ENCODE measurements around the gene ELP4.

The ELP4 gene

DNA sequence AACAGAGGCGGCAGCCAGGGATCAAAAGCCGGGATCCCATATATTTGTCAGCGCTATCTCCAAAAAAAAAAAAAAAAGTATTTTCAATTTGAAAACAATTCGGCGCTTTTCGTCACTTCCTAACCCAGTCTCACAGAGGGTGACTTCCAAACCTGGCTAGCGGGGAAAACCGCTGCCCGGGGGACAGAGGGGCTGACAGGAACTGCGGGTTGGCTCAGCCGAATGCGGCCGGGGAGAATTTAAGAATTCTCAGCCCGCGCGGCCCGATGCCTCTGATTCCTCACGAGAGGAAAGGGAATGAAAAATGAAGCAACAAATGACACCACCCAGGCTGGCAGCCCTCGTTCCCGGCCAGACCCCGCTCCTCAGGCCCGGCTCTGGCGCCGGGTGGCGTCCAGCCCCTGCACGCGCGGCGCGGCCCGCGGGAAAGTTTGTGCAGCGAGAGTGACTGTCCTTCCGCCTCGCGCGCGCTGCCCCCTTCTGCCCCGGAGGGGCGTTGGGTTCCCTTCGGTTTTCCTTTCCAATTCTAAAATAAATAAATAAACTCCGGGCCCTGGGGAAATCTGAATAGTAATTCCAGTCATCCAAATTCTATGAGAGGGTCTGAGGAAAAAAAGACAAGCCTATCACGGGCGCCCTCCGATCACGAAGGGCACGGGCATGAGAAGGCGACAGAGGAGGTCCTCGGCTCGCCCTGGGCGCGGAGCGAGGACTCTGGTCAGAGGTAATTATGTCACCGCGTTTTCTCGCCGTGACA lies 306.3 kb downstream of the ELP4 start:
- DNase-seq = no peak

- no peak for DNase-seq
These were observed 307.0 kb downstream of the ELP4 start for GRCh38 chr11:31816468-31817053.

DNA sequence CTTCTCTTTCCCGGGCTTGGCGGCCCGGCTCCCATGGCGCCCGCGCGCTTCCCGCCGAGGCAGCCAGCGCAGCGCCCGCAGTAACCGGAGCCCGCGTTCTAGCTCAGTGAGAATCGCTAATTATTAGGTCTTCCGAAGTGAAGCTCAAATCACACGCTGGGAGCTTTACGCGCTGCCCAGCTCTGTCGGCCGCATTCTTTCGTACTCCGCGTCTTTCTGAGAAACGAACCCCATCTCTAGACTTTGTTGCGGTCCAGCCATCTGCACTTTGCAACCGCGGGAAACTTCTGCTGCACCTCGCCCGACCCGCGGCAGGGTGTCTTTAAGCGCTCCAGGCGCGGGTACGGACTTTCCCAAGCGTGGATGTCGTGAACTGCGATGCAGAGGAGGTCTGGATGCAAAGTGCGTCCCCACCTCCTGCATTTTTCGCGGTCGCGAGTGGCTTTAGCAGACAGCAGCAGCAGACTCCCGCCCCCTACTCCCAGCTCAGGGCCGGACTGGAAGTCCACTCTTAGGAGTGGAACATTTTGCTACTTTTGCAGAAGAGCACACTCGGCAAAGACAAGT lies 307.6 kb downstream of the ELP4 start:
- no peak for DNase-seq

- DNase-seq = no peak
These were observed 308.3 kb downstream of the ELP4 start for GRCh38 chr11:31817621-31818424.

GRCh38 chr11:31818425-31818755 lies 308.8 kb downstream of the ELP4 start:
- no peak for DNase-seq

DNA sequence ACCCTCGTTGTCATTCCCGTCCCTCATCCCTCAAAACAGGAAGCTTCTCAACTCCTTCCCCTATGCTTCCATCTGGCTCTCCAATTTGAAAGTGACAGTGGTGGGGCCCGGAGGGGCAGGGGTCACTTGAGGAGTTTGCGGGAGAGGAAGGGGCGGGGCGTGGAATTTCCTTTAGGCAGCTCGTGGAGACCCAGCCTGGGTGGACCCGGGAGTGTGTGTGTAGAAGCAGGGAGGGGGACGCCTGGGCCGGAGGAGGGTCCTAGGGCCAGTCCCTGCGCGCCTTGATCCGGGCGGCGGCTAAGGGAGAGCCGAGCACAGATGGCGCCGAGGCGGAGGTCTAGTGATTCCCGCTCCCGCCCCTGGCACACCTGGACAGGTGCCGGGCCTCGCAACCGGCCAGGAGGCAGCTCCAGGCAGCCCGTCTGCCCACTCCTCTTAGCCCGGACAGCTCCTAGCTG lies 309.3 kb downstream of the ELP4 start:
- no peak for DNase-seq

GRCh38 chr11:31819621-31820437 lies 310.3 kb downstream of the ELP4 start:
- no peak for DNase-seq

DNA sequence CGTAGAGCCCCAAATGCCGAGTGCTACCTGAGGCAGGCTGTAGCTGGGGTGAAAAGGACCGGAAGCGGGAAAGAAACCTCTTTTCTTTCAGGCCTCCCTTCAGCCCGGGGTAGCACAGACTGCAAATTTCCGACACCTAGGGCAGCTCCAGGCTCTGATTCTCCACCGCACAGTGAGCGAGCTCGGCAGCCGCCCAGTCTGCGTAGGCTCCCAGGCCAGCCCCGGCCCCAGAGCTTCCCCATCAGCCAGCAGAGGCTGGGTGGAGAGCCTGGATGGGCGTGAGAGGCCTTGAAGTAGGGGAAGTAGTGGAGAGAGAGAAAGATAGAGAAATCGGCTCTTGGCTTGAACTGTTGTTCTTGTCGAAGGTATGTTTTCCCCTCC lies 310.9 kb downstream of the ELP4 start:
- no peak for DNase-seq

DNA sequence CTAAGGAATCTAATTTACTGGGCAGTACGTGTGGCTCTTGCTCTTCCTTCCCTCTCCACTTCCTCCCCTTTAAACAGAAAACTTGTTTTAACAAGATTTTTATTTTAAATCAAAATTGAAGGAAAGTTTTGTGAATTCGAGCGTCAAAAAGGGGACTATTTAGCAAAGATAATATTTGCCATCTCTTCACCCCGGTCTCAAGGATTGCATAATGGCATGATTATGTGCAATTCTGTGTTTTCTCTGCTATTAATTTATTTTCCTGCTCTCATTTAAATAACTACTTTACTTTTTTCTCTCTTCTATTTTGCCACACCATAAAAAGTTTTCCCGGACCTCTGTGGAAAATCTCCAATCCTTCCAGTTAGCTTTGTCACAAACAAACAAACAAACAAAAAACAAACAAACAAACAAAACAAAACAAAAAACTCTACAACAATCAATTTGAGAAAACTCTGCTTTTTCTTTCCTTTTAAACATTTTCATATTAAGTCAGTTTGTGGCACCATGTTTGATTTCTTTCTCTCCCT lies 311.7 kb downstream of the ELP4 start:
- no peak for DNase-seq

DNA sequence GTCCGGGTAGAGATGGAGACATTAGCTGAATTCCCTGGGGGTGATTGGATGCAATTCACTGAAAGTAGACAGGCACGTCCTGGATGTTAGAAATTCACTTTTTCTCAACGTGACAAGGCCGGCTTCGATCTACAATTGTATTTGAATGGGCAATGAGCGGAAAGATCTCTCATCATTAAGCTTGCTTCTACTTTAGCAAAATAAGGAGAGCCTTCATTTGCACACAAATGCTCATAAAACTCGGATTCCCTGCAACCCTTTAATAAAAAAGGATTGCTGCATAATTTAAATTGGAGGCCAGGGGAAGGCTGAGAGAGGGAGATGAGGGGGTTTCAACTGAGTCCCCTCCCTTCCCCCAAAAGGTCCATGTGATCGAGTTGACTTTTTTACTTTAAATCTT lies 312.2 kb downstream of the ELP4 start:
- DNase-seq = no peak

DNA sequence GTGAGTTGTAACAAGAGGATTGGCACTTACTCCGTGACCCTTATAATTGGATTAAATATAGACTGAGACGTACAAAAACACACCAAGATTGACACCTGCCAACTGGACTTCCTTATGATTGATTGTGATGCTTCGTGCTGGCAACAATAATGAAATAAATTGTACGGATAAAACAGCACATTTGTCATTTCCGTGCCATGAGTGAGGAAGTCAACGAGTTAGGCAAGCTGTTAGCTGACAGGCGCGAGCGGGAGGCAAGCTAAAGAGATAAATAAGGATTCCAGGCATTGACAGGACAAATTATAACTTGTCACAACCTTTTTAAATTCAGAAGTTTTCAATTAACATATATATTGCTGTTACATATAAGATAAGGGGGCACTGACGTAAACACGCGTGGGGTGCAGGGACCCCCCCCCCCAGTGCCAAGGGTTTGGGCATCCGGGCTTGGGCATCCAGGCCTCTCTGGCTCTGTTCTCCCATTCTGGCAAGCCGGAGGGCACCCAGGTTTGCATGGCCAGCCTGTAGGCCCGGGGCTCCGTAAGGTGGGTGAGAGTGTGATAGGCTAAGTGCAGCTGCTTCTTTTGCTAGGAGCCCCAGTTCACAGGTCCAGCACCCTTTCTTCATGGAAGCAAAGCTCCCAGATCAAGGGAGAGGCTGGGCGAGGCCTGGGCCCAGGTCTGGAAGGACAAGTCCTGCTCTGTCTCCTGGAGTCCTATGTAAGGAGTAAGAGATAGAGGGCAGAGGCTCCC lies 312.8 kb downstream of the ELP4 start:
- DNase-seq = no peak

- DNase-seq = no peak
These were observed 313.5 kb downstream of the ELP4 start for GRCh38 chr11:31822927-31823643.

GRCh38 chr11:31823644-31824331 lies 314.2 kb downstream of the ELP4 start:
- no peak for DNase-seq

- DNase-seq = no peak
These were observed 314.8 kb downstream of the ELP4 start for GRCh38 chr11:31824332-31824878.

GRCh38 chr11:31824879-31825837 lies 315.6 kb downstream of the ELP4 start:
- no peak for DNase-seq

- DNase-seq = no peak
These were observed 316.4 kb downstream of the ELP4 start for GRCh38 chr11:31825838-31826484.

GRCh38 chr11:31826536-31827438 lies 317.2 kb downstream of the ELP4 start:
- no peak for DNase-seq

Data from stimulated activated CD4-positive, alpha-beta T cell treated with anti-CD3 and anti-CD28 coated beads, Interleukin-4, amount 100 ng/mL, for 4 hours (primary cell).